Activated naive CD8-positive, alpha-beta T cell (primary cell): Measurements from ENCODE around the gene DNAAF5.

Source experiments
- H3K27ac Mint-ChIP-seq: one replicate; pipeline ENCODE4 v1.8.0; 2021; ENCODE audit warnings: mixed read lengths
- H3K27me3 Mint-ChIP-seq: one replicate; pipeline ENCODE4 v1.8.0; 2021; ENCODE audit warnings: mixed read lengths
- H3K36me3 Mint-ChIP-seq: one replicate; pipeline ENCODE4 v1.8.0; 2021; ENCODE audit warnings: mixed read lengths
- H3K4me1 Mint-ChIP-seq: one replicate; pipeline ENCODE4 v1.8.0; 2021; ENCODE audit warnings: low read depth, mixed read lengths
- H3K4me3 Mint-ChIP-seq: one replicate; pipeline ENCODE4 v1.8.0; 2021; ENCODE audit warnings: mild to moderate bottlenecking, mixed read lengths
- H3K9me3 Mint-ChIP-seq: one replicate; pipeline ENCODE4 v1.8.0; 2021; ENCODE audit warnings: low read depth, mixed read lengths

Gene DNAAF5

GRCh38 chr7:716222-716621 is 10.3 kb upstream of the DNAAF5 start:
- Mint-ChIP-seq H3K4me1 (peaks cover 27% of the 10 kb centered on the region), H3K36me3 (peaks cover 21% of the 10 kb centered on the region), H3K9me3 (no peaks in the 10 kb centered on the region), H3K27me3 (no peaks in the 10 kb centered on the region), H3K27ac (no peak overlapping the region), H3K4me3 (no peak overlapping the region)

DNA sequence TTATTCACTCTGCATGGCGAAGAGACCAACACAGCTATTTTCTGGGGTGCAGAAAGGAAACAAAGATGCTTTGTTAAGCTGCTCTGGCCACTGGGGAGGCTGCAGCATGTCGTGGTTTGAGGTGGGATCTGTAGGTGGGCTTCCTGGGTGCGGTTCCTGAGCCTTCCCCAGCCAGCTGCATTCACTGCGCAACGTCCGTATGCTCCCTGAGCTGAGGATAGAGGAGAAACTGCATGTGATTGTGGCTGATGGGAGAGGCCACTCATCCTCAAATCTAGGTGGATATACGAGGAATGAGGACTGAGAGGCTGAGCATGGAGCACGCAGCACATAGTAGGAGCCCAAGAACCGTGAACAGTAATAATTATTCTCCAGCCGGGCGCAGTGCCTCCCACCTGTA is 9.9 kb upstream of the DNAAF5 start:
- Mint-ChIP-seq H3K36me3 (peaks cover 22% of the 10 kb centered on the region), H3K4me1 (peaks cover 24% of the 10 kb centered on the region), H3K4me3 (no peak overlapping the region), H3K27ac (no peak overlapping the region), H3K9me3 (peaks cover 1% of the 10 kb centered on the region), H3K27me3 (no peaks in the 10 kb centered on the region)

GRCh38 chr7:721619-722248 is 4.8 kb upstream of the DNAAF5 start:
- H3K9me3 Mint-ChIP-seq: peaks cover 4% of the 10 kb centered on the region
- peaks cover 21% of the 10 kb centered on the region for H3K4me1 Mint-ChIP-seq
- peak overlapping the region; percentile 8 for H3K4me3 Mint-ChIP-seq
- H3K27me3 Mint-ChIP-seq: no peaks in the 10 kb centered on the region
- H3K27ac Mint-ChIP-seq: no peak overlapping the region
- H3K36me3 Mint-ChIP-seq: peaks cover 34% of the 10 kb centered on the region

DNA sequence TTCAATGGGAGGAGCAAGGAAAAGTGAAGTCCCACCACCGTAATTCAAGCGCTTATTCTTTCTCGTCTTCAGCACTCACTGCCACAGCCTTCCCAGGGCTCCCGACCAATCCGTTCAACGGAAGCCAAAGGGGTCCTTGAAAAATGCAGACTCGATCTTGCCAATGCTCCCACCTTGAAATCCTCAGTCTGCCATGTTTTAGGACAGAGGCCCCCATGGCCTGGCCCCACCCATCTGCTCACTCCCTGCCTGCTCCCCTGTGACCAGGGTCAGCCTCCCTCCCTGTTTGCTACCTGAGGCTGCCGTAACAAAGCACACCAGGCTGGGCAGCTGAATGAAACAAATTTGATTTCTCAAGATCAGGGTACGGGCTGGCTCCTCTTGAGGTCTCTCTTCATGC is 3.0 kb upstream of the DNAAF5 start:
- Mint-ChIP-seq H3K4me1 (peaks cover 25% of the 10 kb centered on the region), H3K27me3 (no peaks in the 10 kb centered on the region), H3K4me3 (no peak overlapping the region), H3K36me3 (peaks cover 32% of the 10 kb centered on the region), H3K9me3 (peaks cover 4% of the 10 kb centered on the region), H3K27ac (no peak overlapping the region)

DNA sequence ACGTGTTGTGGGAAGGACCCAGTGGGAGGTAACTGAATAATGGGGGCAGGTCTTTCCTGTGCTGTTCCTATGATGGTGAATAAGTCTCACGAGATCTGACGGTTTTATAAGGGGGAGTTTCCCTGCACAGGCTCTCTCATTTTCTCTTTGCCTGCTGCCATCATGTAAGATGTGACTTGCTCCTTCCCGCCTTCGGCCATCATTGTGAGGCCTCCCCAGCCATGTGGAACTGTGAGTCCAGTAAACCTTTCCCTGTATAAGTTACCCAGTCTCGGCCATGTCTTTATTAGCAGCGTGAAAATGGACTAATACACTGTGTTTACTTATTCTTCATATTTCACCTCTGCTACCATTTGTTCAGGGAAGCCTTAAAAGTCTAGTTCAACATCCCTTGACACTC is 2.2 kb upstream of the DNAAF5 start:
- Mint-ChIP-seq H3K4me3 (peak overlapping the region; percentile 87), H3K9me3 (peaks cover 4% of the 10 kb centered on the region), H3K4me1 (peaks cover 24% of the 10 kb centered on the region), H3K27me3 (no peaks in the 10 kb centered on the region), H3K27ac (peak overlapping the region; percentile 8), H3K36me3 (peaks cover 31% of the 10 kb centered on the region)

- no peaks in the 10 kb centered on the region for H3K27me3 Mint-ChIP-seq
- H3K27ac Mint-ChIP-seq: peak overlapping the region; percentile 92
- peaks cover 26% of the 10 kb centered on the region for H3K36me3 Mint-ChIP-seq
- H3K4me1 Mint-ChIP-seq: peaks cover 28% of the 10 kb centered on the region
- H3K4me3 Mint-ChIP-seq: peak overlapping the region; percentile 87
- peaks cover 4% of the 10 kb centered on the region for H3K9me3 Mint-ChIP-seq
Observed at GRCh38 chr7:725223-726005, 1.1 kb upstream of the DNAAF5 start.

GRCh38 chr7:726854-727103 is 280 bp downstream of the DNAAF5 start:
- H3K36me3 Mint-ChIP-seq: peaks cover 17% of the 10 kb centered on the region
- no peak overlapping the region for H3K27ac Mint-ChIP-seq
- no peaks in the 10 kb centered on the region for H3K27me3 Mint-ChIP-seq
- H3K4me3 Mint-ChIP-seq: no peak overlapping the region
- H3K4me1 Mint-ChIP-seq: peaks cover 28% of the 10 kb centered on the region
- peaks cover 2% of the 10 kb centered on the region for H3K9me3 Mint-ChIP-seq

- peaks cover 15% of the 10 kb centered on the region for H3K36me3 Mint-ChIP-seq
- H3K4me1 Mint-ChIP-seq: peaks cover 28% of the 10 kb centered on the region
- peak within 1 kb of the TSS; percentile 87 for H3K4me3 Mint-ChIP-seq
- H3K9me3 Mint-ChIP-seq: no peaks in the 10 kb centered on the region
- no peaks in the 10 kb centered on the region for H3K27me3 Mint-ChIP-seq
- peak within 1 kb of the TSS; percentile 92 for H3K27ac Mint-ChIP-seq
Observed at GRCh38 chr7:727104-727805, 756 bp downstream of the DNAAF5 start, which contains the start of gene PRKAR1B. Gene PRKAR1B, minus strand, starts transcription at chr7:727281. Its CDS starts 15,776 bp downstream, at chr7:711505.

GRCh38 chr7:727806-728460 is 1.4 kb downstream of the DNAAF5 start:
- Mint-ChIP-seq H3K4me1 (peaks cover 33% of the 10 kb centered on the region), H3K9me3 (no peaks in the 10 kb centered on the region), H3K27ac (peak overlapping the region; percentile 86), H3K36me3 (peaks cover 16% of the 10 kb centered on the region), H3K27me3 (no peaks in the 10 kb centered on the region), H3K4me3 (peak overlapping the region; percentile 87)

DNA sequence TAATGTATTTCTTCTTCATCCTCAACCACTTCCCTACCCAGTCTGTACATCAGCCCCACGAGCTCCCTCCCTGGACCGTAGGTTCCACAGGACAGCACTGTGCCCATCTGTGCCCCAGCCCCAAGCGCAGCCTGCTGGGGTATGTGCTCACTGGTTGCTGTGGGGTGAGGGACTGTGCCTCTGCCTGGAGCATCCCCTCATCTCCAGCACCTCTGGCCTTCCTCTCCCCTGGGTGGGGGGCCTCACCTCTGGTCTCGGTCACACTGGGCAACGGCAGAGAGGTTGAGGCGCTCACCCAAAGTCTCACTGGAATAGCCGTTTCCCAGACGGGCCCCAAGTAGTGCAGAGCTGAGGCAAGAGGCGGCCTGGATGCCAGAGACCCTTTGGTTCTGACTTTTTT is 2.1 kb downstream of the DNAAF5 start:
- peaks cover 16% of the 10 kb centered on the region for H3K36me3 Mint-ChIP-seq
- H3K9me3 Mint-ChIP-seq: no peaks in the 10 kb centered on the region
- H3K4me1 Mint-ChIP-seq: peaks cover 33% of the 10 kb centered on the region
- H3K27ac Mint-ChIP-seq: peak overlapping the region; percentile 86
- H3K4me3 Mint-ChIP-seq: peak overlapping the region; percentile 87
- no peaks in the 10 kb centered on the region for H3K27me3 Mint-ChIP-seq

GRCh38 chr7:729140-730000 is 2.9 kb downstream of the DNAAF5 start:
- Mint-ChIP-seq H3K4me3 (peak overlapping the region; percentile 46), H3K27ac (no peak overlapping the region), H3K9me3 (no peaks in the 10 kb centered on the region), H3K4me1 (peaks cover 30% of the 10 kb centered on the region), H3K27me3 (no peaks in the 10 kb centered on the region), H3K36me3 (peaks cover 11% of the 10 kb centered on the region)

DNA sequence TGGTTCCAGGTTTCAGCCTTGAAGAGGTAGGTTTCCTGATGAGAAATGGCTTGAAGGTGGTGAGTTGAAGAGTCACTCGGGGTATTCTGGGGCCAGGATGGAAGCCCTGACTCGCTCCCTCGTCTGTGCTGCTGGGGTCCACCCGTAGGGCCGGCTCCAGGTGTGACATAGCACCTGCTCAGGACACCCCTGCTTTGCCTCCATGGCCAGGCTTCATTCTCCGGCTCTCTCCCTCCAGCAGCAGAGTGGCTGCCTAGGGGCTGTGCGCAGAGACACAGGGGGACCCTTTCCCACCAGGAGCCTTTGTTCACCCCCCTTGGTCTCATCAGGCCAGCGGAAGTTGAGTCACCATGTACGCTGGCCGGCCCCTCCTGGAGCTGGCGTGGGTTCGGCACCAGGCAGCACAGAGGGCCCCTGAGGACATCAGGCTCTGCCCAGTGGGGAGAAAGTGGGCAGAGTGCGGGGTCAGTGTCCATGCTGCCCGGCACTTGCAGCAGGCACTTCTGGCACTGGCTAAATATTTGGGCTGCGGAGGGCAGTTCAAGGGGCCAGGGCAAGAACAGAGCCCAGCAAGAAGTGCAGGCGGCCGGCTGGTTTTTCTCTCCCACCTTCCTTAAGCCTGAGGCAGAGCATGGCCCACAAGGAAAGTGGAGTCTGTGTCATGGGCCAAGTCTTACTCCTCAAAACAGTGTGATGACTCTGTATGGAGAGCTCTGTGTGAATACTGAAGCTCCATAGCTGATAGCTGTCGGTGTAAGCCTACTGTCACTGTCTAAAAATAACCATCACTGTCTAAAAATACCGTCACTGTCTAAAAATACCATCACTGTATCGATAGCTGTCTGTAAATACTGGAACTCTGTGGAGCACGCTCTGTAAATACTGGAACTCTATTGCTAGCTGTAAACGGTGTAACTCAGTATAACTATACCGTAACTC is 4.3 kb downstream of the DNAAF5 start:
- H3K27me3 Mint-ChIP-seq: no peaks in the 10 kb centered on the region
- no peak overlapping the region for H3K27ac Mint-ChIP-seq
- no peak overlapping the region for H3K4me3 Mint-ChIP-seq
- no peaks in the 10 kb centered on the region for H3K9me3 Mint-ChIP-seq
- peaks cover 4% of the 10 kb centered on the region for H3K36me3 Mint-ChIP-seq
- peaks cover 17% of the 10 kb centered on the region for H3K4me1 Mint-ChIP-seq

DNA sequence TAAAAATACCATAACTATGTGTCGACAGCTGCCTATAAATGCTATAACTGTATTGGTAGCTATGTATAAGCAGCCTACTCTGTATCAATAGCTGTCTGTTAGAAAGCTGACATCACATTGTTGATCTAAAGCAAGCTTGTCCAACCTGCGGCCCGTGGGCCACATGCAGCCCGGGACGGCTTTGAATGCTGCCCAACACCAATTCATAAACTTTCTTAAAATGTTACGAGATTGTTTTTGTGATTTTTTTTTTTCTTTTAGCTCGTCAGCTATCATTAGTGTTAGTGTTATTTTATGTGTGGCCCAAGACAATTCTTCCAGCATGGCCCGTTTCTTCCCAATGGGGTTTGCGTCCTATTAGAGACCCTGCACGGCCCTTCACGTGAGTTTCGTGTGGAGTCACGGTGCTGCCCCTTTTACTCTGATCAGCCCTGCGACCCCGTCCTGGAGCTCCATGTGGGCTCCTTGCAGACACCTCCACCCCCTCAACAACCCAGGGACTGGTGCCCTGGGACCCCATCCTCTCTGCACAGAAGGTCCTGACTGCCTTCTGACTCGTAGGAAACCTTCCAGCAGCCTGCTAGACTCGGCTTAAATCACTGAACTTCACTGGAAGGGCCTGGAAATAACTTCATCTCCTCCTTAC is 5.1 kb downstream of the DNAAF5 start:
- Mint-ChIP-seq H3K36me3 (peaks cover 3% of the 10 kb centered on the region), H3K9me3 (no peaks in the 10 kb centered on the region), H3K4me3 (no peak overlapping the region), H3K27ac (no peak overlapping the region), H3K4me1 (peaks cover 14% of the 10 kb centered on the region), H3K27me3 (no peaks in the 10 kb centered on the region)
